Diencephalon (tissue), 1 donor: Measurements from ENCODE around the gene SWT1. TPM values are rescaled to one million over a fixed set of nuclear protein-coding genes. Genes with fewer than 3 reads are reported as not detected.

Source experiments
- small RNA-seq: library from RNA; depleted of rRNA; stranded (forward); fragments of <200 nt; gene quantifications from one replicate; pipeline ENCODE3, GENCODE V24; 2014
- total RNA-seq: library from RNA; depleted of rRNA; stranded (reverse); fragments of >200 nt; gene quantifications from one replicate; pipeline ENCODE4 v1.2.3, GENCODE V29; 2014

SWT1 gene
- total RNA-seq, result 36.0 TPM

GRCh38 chr1:185156854-185157598 lies at the start of gene SWT1, which contains the start of gene TRMT1L:
TSS of gene SWT1 (plus strand) at chr1:185157167. CDS start at chr1:185160842, 3,675 bp downstream.
TSS of gene TRMT1L (minus strand) at chr1:185156953. CDS start at chr1:185156712, 241 bp downstream.

GRCh38 chr1:185317034-185317885 lies 160.3 kb downstream of the SWT1 start, which contains the start of gene IVNS1ABP:
TSS of gene IVNS1ABP (minus strand) at chr1:185317243. CDS start at chr1:185309493, 7,750 bp downstream.

Small RNA genes within 50 kb of the gene (small RNA-seq; reads per million reads assigned to genes)
- gene RF00019, result not detected

Other genes with a start within 250 kb of the SWT1 start
- gene NIBAN1, start 182.7 kb upstream of the SWT1 start, total RNA-seq, result 3.5 TPM
- 88.6 TPM for gene RNF2, start 111.6 kb upstream of the SWT1 start, total RNA-seq
- gene TRMT1L, start 214 bp upstream of the SWT1 start, total RNA-seq, result 22.8 TPM
- gene IVNS1ABP, start 160.1 kb downstream of the SWT1 start, total RNA-seq, result 136 TPM